ENCODE measurements around the gene RCAN3. TPM values are rescaled to one million over a fixed set of nuclear protein-coding genes. Genes with fewer than 3 reads are reported as not detected.
"Not testable (repeated sequence)": the region's sequence is repeated elsewhere in the genome, so short reads cannot be mapped to it uniquely, and the experiment has no call there.

Gene RCAN3
- total RNA-seq: 10 to 100 TPM; 67.2 to 67.7 TPM

- Mint-ChIP-seq H3K9me3 (no peaks in the 10 kb centered on the region), H3K36me3 (peaks cover 27% of the 10 kb centered on the region), H3K4me3 (peak within 1 kb of the TSS; percentile 98), H3K4me1 (peaks cover 57% of the 10 kb centered on the region), H3K27me3 (no peaks in the 10 kb centered on the region), H3K27ac (peak within 1 kb of the TSS; percentile 93)
- peak; percentile 97 for DNase-seq
Observed at GRCh38 chr1:24502709-24503058, at the start of gene RCAN3. Gene RCAN3, plus strand, starts transcription at chr1:24502836. Its CDS starts 11,537 bp downstream, at chr1:24514373.

GRCh38 chr1:24452922-24453485, 49.6 kb upstream of the RCAN3 start:
- Mint-ChIP-seq H3K4me3 (no peak overlapping the region), H3K27ac (no peak overlapping the region), H3K36me3 (peaks cover 17% of the 10 kb centered on the region), H3K9me3 (no peaks in the 10 kb centered on the region), H3K4me1 (no peaks in the 10 kb centered on the region), H3K27me3 (no peaks in the 10 kb centered on the region)
- DNase-seq: no peak

GRCh38 chr1:24454673-24455072, 48.0 kb upstream of the RCAN3 start:
- Mint-ChIP-seq H3K4me1 (peaks cover 3% of the 10 kb centered on the region), H3K9me3 (no peaks in the 10 kb centered on the region), H3K4me3 (no peak overlapping the region), H3K27ac (no peak overlapping the region), H3K36me3 (peaks cover 24% of the 10 kb centered on the region), H3K27me3 (no peaks in the 10 kb centered on the region)
- DNase-seq: no peak

- Mint-ChIP-seq H3K4me3 (no peak overlapping the region), H3K9me3 (no peaks in the 10 kb centered on the region), H3K27ac (no peak overlapping the region), H3K27me3 (no peaks in the 10 kb centered on the region), H3K36me3 (peaks cover 30% of the 10 kb centered on the region), H3K4me1 (peaks cover 7% of the 10 kb centered on the region)
- DNase-seq: no peak
Observed at GRCh38 chr1:24455272-24455671, 47.4 kb upstream of the RCAN3 start.

- no peaks in the 10 kb centered on the region for H3K27me3 Mint-ChIP-seq
- H3K36me3 Mint-ChIP-seq: peaks cover 51% of the 10 kb centered on the region
Observed at GRCh38 chr1:24457866-24458265, 44.8 kb upstream of the RCAN3 start.

GRCh38 chr1:24459551-24460266, 42.9 kb upstream of the RCAN3 start:
- no peaks in the 10 kb centered on the region for H3K27me3 Mint-ChIP-seq
- H3K27ac Mint-ChIP-seq: no peak overlapping the region
- no peak for DNase-seq
- H3K4me3 Mint-ChIP-seq: no peak overlapping the region
- H3K4me1 Mint-ChIP-seq: peaks cover 18% of the 10 kb centered on the region
- H3K9me3 Mint-ChIP-seq: peaks cover 5% of the 10 kb centered on the region
- H3K36me3 Mint-ChIP-seq: peaks cover 58% of the 10 kb centered on the region

More at GRCh38 chr1:24457866-24458265, 44.8 kb upstream of the RCAN3 start:
- H3K4me3 Mint-ChIP-seq: no peak overlapping the region
- H3K4me1 Mint-ChIP-seq: peaks cover 7% of the 10 kb centered on the region
- H3K27ac Mint-ChIP-seq: no peak overlapping the region
- DNase-seq: no peak
- peaks cover 5% of the 10 kb centered on the region for H3K9me3 Mint-ChIP-seq

- H3K27ac Mint-ChIP-seq, H3K27me3 Mint-ChIP-seq, H3K4me3 Mint-ChIP-seq, H3K9me3 Mint-ChIP-seq, DNase-seq: not testable (repeated sequence)
- Mint-ChIP-seq H3K36me3 (peaks cover 60% of the 10 kb centered on the region), H3K4me1 (peaks cover 21% of the 10 kb centered on the region)
Observed at GRCh38 chr1:24462128-24462527, 40.5 kb upstream of the RCAN3 start.

- H3K36me3 Mint-ChIP-seq: peaks cover 60% of the 10 kb centered on the region
- no peaks in the 10 kb centered on the region for H3K27me3 Mint-ChIP-seq
- peaks cover 21% of the 10 kb centered on the region for H3K4me1 Mint-ChIP-seq
- H3K9me3 Mint-ChIP-seq: peaks cover 5% of the 10 kb centered on the region
- DNase-seq: no peak
- peak overlapping the region; percentile 75 for H3K27ac Mint-ChIP-seq
- no peak overlapping the region for H3K4me3 Mint-ChIP-seq
Observed at GRCh38 chr1:24463776-24464735, 38.6 kb upstream of the RCAN3 start.

GRCh38 chr1:24465099-24465498, 37.5 kb upstream of the RCAN3 start:
- peaks cover 53% of the 10 kb centered on the region for H3K36me3 Mint-ChIP-seq
- peaks cover 14% of the 10 kb centered on the region for H3K4me1 Mint-ChIP-seq
- no peak overlapping the region for H3K4me3 Mint-ChIP-seq
- no peak for DNase-seq
- peaks cover 5% of the 10 kb centered on the region for H3K9me3 Mint-ChIP-seq
- H3K27me3 Mint-ChIP-seq: no peaks in the 10 kb centered on the region
- peak overlapping the region; percentile 39 for H3K27ac Mint-ChIP-seq

GRCh38 chr1:24465638-24466037, 37.0 kb upstream of the RCAN3 start:
- no peaks in the 10 kb centered on the region for H3K27me3 Mint-ChIP-seq
- peaks cover 4% of the 10 kb centered on the region for H3K9me3 Mint-ChIP-seq
- DNase-seq: no peak
- no peak overlapping the region for H3K27ac Mint-ChIP-seq
- peaks cover 48% of the 10 kb centered on the region for H3K36me3 Mint-ChIP-seq
- H3K4me3 Mint-ChIP-seq: no peak overlapping the region
- H3K4me1 Mint-ChIP-seq: peaks cover 14% of the 10 kb centered on the region

- no peak for DNase-seq
- Mint-ChIP-seq H3K9me3 (no peaks in the 10 kb centered on the region), H3K27ac (no peak overlapping the region), H3K4me1 (peaks cover 14% of the 10 kb centered on the region), H3K36me3 (peaks cover 35% of the 10 kb centered on the region), H3K4me3 (no peak overlapping the region), H3K27me3 (no peaks in the 10 kb centered on the region)
Observed at GRCh38 chr1:24468685-24469316, 33.8 kb upstream of the RCAN3 start.

GRCh38 chr1:24470592-24470991, 32.0 kb upstream of the RCAN3 start:
- H3K27me3 Mint-ChIP-seq: no peaks in the 10 kb centered on the region
- no peak overlapping the region for H3K4me3 Mint-ChIP-seq
- no peak for DNase-seq
- H3K4me1 Mint-ChIP-seq: peaks cover 5% of the 10 kb centered on the region
- H3K9me3 Mint-ChIP-seq: no peaks in the 10 kb centered on the region
- peaks cover 23% of the 10 kb centered on the region for H3K36me3 Mint-ChIP-seq
- no peak overlapping the region for H3K27ac Mint-ChIP-seq

GRCh38 chr1:24472527-24473251, 29.9 kb upstream of the RCAN3 start:
- no peak for DNase-seq
- H3K36me3 Mint-ChIP-seq: peaks cover 19% of the 10 kb centered on the region
- no peaks in the 10 kb centered on the region for H3K27me3 Mint-ChIP-seq
- no peak overlapping the region for H3K27ac Mint-ChIP-seq
- H3K9me3 Mint-ChIP-seq: no peaks in the 10 kb centered on the region
- H3K4me3 Mint-ChIP-seq: no peak overlapping the region
- H3K4me1 Mint-ChIP-seq: peaks cover 17% of the 10 kb centered on the region

GRCh38 chr1:24474193-24474592, 28.4 kb upstream of the RCAN3 start:
- H3K9me3 Mint-ChIP-seq: no peaks in the 10 kb centered on the region
- H3K36me3 Mint-ChIP-seq: peaks cover 21% of the 10 kb centered on the region
- H3K27me3 Mint-ChIP-seq: no peaks in the 10 kb centered on the region
- no peak for DNase-seq
- no peak overlapping the region for H3K4me3 Mint-ChIP-seq
- H3K27ac Mint-ChIP-seq: no peak overlapping the region
- H3K4me1 Mint-ChIP-seq: peaks cover 18% of the 10 kb centered on the region

Measured in activated naive CD8-positive, alpha-beta T cell treated with anti-CD3 and anti-CD28 coated beads for 36 hours (primary cell).